Vagina (tissue), 2 donors: Measurements from ENCODE around the gene CACNA2D4. TPM values are rescaled to one million over a fixed set of nuclear protein-coding genes. Genes with fewer than 3 reads are reported as not detected.
"Not testable (repeated sequence)": the region's sequence is repeated elsewhere in the genome, so short reads cannot be mapped to it uniquely, and the experiment has no call there.

ENCODE experiments used
- DNase-seq, 2 donors: peaks; one replicate each; pipeline ENCODE4 v3.0.0-alpha.2; 2017; ENCODE audit errors: extremely low spot score in 2 of 2
- H3K27ac ChIP-seq: fragments of 200-600 bp; sonication (generic); one replicate; pipeline ENCODE4 v1.5.1; 2019
- H3K27me3 ChIP-seq: fragments of 200-600 bp; sonication (generic); one replicate; pipeline ENCODE4 v1.5.1; 2019
- H3K36me3 ChIP-seq, 2 donors: fragments of 200-600 bp; sonication (generic); one replicate each; pipeline ENCODE4 v1.5.1; 2017 to 2019
- H3K4me1 ChIP-seq: fragments of 200-600 bp; sonication (generic); one replicate; pipeline ENCODE4 v1.5.1; 2019
- H3K4me3 ChIP-seq, 2 donors: fragments of 200-600 bp; sonication (generic); 1 replicate in 1 of 2; 2 replicates in 1 of 2; pipeline ENCODE4 v1.5.1; 2016 to 2019
- H3K9me3 ChIP-seq: fragments of 200-600 bp; sonication (generic); one replicate; pipeline ENCODE4 v1.5.1; 2019
- CTCF ChIP-seq, 3 experiments: fragments of 450-650 bp in 2 of 3; fragments of 200-600 bp in 1 of 3; sonication (generic) in 1 of 3; IDR thresholded peaks; one replicate each; pipeline ENCODE4 v1.5.1; 2017 to 2019; ENCODE audit warnings: antibody characterized with exemption in 3 of 3, mild to moderate bottlenecking in 2 of 3, moderate library complexity in 2 of 3
- POLR2A ChIP-seq, 2 donors: fragments of 450-650 bp; IDR thresholded peaks; one replicate each; pipeline ENCODE4 v1.6.1; 2017; ENCODE audit warnings: antibody characterized with exemption in 2 of 2, mild to moderate bottlenecking in 2 of 2, moderate library complexity in 2 of 2
- POLR2AphosphoS5 ChIP-seq, 2 donors: sonication (generic); formaldehyde crosslinking; IDR thresholded peaks; one replicate each; pipeline ENCODE4 v1.9.0; 2017; ENCODE audit warnings: antibody characterized with exemption in 2 of 2, mild to moderate bottlenecking in 2 of 2, low read depth in 1 of 2; ENCODE audit not compliant: insufficient read depth in 1 of 2
- intact Hi-C: fragments of 100-400 bp; cut with DNase I; formaldehyde crosslinking; loops from one replicate; pipeline ENCODE4 v1.15.1; 2023
- total RNA-seq: library from RNA; depleted of rRNA; stranded (reverse); fragments of >200 nt; gene quantifications from one replicate; pipeline ENCODE4 v1.2.3, GENCODE V29; 2016

Gene CACNA2D4
- total RNA-seq, 1 donor from 2014 or later = 2.2 TPM

- H3K27me3 ChIP-seq = no peaks in the 10 kb centered on the region
- no peaks in the 10 kb centered on the region for H3K36me3 ChIP-seq
- H3K27ac ChIP-seq = no peak overlapping the region
- DNase-seq = no peak
- no peak for TF ChIP-seq CTCF (IDR thresholded peaks at IDR 0.05)
- TF ChIP-seq POLR2AphosphoS5 (IDR thresholded peaks at IDR 0.05; ENCODE audit: insufficient read depth in 1 of 2, low read depth in 1 of 2) = no peak
- no peak for TF ChIP-seq POLR2A (IDR thresholded peaks at IDR 0.05)
- no peaks in the 10 kb centered on the region for H3K4me1 ChIP-seq
- H3K9me3 ChIP-seq = no peaks in the 10 kb centered on the region
- intact Hi-C loops = no loop called here
- H3K4me3 ChIP-seq = no peak overlapping the region
These were observed 97.6 kb downstream of the CACNA2D4 start for GRCh38 chr12:1820896-1821291.

GRCh38 chr12:1820191-1820895 lies 98.1 kb downstream of the CACNA2D4 start, which contains the start of gene LRTM2:
Gene LRTM2, plus strand, starts transcription at chr12:1820565. Its CDS starts 7,584 bp downstream, at chr12:1828149.
- TF ChIP-seq POLR2A (IDR thresholded peaks at IDR 0.05) (no peak), POLR2AphosphoS5 (IDR thresholded peaks at IDR 0.05; ENCODE audit: insufficient read depth in 1 of 2, low read depth in 1 of 2) (no peak), CTCF (IDR thresholded peaks at IDR 0.05) (no peak)
- Histone ChIP-seq H3K4me3 (no peak within 1 kb of the TSS), H3K4me1 (no peaks in the 10 kb centered on the region), H3K9me3 (no peaks in the 10 kb centered on the region), H3K36me3 (no peaks in the 10 kb centered on the region), H3K27me3 (no peaks in the 10 kb centered on the region), H3K27ac (no peak within 1 kb of the TSS)
- intact Hi-C loops = no loop called here
- no peak for DNase-seq

GRCh38 chr12:1819571-1819970 lies 98.9 kb downstream of the CACNA2D4 start:
- TF ChIP-seq POLR2AphosphoS5 (IDR thresholded peaks at IDR 0.05; ENCODE audit: insufficient read depth in 1 of 2, low read depth in 1 of 2) = no peak
- TF ChIP-seq POLR2A (IDR thresholded peaks at IDR 0.05) = no peak
- no peak for TF ChIP-seq CTCF (IDR thresholded peaks at IDR 0.05)
- H3K27me3 ChIP-seq = no peaks in the 10 kb centered on the region
- no peak overlapping the region for H3K4me3 ChIP-seq
- H3K4me1 ChIP-seq = no peaks in the 10 kb centered on the region
- no peak overlapping the region for H3K27ac ChIP-seq
- no peak for DNase-seq
- intact Hi-C loops = no loop called here
- no peaks in the 10 kb centered on the region for H3K9me3 ChIP-seq
- no peaks in the 10 kb centered on the region for H3K36me3 ChIP-seq

- TF ChIP-seq POLR2AphosphoS5 (IDR thresholded peaks at IDR 0.05; ENCODE audit: insufficient read depth in 1 of 2, low read depth in 1 of 2) = no peak
- no peak for TF ChIP-seq CTCF (IDR thresholded peaks at IDR 0.05)
- no peak for TF ChIP-seq POLR2A (IDR thresholded peaks at IDR 0.05)
- DNase-seq = no peak
- intact Hi-C loops = no loop called here
- Histone ChIP-seq H3K4me1 (no peaks in the 10 kb centered on the region), H3K27ac (no peak overlapping the region), H3K4me3 (no peak overlapping the region), H3K9me3 (no peaks in the 10 kb centered on the region), H3K27me3 (no peaks in the 10 kb centered on the region), H3K36me3 (no peaks in the 10 kb centered on the region)
These were observed 99.4 kb downstream of the CACNA2D4 start for GRCh38 chr12:1819050-1819449.

GRCh38 chr12:1817928-1818327 lies 100.5 kb downstream of the CACNA2D4 start:
- H3K4me1 ChIP-seq, H3K27ac ChIP-seq, intact Hi-C loops, H3K9me3 ChIP-seq, H3K4me3 ChIP-seq, H3K27me3 ChIP-seq, DNase-seq, H3K36me3 ChIP-seq: not testable (repeated sequence)
